NCI-H2081 treated with DMSO at 0.1 percent for 48 hours (cell line): ENCODE data around the gene PPARGC1A.

Source experiments
- DNase-seq: peaks from one replicate; lab custom pipeline; 2025; lab: John Stamatoyannopoulos, UW

The PPARGC1A gene

DNA sequence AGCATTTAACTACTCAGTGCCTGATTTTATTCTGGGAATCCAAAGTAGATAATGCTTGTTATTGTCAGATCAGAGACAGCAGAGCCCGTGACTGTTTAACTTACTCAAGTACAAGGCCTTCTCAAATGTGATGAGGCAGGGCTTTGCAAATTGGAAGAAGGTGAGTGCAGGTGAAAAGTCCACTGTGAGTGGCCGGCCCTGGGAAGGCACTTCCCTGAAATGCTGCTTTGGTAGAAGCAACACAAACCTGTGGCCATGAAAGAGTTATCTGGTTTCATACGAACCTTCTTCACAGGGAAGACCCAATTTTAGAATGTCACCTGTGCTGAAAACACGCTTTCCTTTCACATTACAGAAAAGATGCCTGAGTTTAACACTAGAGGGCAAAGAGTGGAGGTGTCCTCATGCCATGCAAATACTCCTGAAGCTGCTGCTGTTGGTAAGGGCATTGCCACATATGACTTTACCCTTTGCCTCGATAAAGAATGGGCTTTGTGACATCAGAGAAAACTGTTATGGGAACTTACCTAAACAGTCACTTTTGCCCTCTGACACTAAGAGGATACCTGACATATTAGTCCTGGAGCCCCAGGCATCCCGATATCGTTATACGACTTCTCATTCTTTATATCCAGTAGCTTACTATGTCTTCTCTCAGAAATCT is 8.0 kb downstream of the PPARGC1A start:
- no peak for DNase-seq

DNA sequence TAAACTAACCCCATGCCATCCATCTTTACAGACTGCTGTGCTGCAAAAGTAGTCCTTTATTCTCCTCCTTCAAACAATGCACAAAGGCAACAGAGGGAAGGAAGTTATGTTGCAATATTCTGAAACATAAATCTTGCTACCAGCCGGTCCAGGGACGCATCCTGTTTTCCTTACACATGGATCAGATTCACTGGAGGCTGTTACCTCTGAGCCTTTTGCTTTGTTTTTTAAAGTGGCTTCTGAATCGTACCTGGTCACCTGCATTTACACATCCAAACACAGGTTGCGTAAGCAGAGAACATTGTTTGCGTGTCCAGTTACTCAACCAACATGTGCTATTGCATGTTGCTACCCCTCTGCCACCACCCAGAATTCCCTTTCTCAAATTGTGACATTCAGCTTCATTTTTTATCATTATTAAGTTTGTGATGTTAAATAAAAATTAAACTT is 8.8 kb downstream of the PPARGC1A start:
- DNase-seq, result no peak

DNA sequence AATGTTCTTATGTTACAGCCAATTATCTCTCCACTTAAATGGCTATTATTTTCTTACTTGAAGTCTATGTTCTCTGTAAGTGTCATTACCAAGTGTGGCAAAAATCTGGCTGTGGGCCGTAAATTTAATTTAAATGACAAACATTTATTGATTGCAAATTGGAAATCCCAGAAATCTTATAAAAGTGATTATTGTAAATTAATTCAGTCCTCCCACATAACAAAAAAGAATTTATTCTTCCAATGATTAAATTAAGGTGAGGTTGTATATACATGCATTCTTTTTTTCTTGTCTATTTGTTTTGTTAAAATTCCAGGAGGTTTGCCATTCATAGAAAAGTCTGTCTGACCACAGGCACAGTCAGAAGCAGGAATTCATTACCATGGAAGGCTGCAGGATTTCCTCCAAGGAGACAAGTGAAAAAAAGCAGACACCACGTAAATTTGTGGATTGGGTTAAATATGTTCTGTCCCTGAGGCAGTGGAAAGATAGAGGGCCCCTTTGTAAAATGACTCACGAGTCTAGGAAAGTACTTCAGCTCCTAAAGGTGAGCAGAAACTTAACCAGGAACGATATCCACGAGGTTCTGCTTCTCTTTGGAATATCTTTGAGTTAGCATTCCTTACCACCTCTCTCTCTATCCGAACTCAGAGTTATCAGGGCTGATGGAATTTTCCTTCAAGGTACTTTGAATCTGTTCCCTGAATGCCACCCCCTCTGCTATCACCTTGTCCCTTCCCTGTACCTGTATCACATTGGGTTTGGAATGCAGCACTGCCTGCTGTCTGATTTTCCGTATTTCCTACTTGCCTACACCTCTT is 10.7 kb downstream of the PPARGC1A start:
- no peak for DNase-seq

DNA sequence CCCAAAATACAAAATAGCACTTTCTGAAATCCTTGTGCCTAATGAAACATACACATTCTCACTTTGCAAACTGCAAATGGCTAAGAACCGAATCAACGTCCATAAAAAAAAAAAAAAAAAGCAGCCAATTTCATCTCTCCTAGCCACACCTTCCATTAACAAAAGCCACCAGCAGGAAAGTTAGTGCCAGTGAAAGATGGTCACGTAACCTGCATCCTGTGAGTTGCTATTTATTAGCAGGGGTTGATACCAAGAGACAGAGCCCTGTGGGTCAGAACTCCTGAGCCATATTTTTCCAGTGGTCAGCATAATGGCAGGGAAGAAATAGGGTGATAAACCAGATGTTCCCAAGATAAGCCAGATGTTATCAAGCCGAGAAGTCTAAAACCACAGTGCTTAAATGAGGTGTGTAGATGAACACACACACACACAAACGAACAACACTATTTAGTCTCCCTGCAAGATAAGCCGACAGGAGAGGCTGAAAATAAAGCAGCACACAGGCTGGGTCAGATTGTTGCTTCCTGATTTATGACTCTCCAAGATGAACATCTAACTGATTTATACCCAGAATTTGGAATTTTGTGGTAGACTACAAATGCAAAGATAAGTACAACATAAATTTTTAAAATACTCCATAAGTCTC is 11.5 kb downstream of the PPARGC1A start:
- no peak for DNase-seq

GRCh38 chr4:23877758-23878229 is 12.1 kb downstream of the PPARGC1A start:
- DNase-seq, result no peak

- no peak for DNase-seq
These were observed 13.3 kb downstream of the PPARGC1A start for GRCh38 chr4:23876418-23877089.

- DNase-seq, result no peak
These were observed 14.5 kb downstream of the PPARGC1A start for GRCh38 chr4:23875317-23875716.

- DNase-seq, result no peak
These were observed 15.3 kb downstream of the PPARGC1A start for GRCh38 chr4:23874536-23874901.

DNA sequence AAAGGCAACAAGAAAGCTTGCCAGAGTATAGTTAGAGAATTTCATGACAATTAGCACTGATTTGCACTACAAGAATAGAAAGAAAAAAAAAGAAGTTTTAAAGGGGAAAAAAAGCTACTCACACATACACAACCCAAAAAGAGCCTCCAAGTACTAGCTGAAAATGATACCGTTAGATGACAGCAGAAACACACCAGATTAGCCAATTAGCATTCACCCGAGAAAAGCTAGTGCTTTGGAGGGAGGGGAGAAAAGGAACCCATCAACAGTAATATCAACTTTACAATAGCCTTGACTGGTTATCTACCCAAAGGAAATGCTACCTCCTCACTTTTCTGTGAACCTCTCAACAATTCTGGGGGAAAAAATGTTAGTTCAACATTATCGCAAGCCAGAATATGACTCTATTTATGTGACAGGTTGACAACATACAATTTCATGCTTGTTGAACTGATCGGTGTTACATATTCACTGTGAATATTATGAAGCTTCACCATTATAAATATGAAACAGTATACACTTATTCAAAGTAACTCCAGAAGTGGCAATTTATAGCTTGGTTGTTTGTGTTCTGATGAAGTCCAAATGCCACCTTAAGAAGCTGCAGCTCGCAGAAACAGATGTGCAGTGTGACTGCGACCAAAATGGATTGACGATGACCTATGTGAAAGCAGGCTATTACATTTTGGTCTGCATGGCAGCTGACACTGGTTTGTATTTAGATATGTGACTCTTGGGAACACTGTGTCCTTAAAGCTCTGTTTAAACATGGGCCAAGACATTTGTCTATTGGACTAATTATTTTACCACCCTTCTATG is 15.9 kb downstream of the PPARGC1A start:
- DNase-seq, result no peak

GRCh38 chr4:23871426-23871825 is 18.4 kb downstream of the PPARGC1A start:
- no peak for DNase-seq

DNA sequence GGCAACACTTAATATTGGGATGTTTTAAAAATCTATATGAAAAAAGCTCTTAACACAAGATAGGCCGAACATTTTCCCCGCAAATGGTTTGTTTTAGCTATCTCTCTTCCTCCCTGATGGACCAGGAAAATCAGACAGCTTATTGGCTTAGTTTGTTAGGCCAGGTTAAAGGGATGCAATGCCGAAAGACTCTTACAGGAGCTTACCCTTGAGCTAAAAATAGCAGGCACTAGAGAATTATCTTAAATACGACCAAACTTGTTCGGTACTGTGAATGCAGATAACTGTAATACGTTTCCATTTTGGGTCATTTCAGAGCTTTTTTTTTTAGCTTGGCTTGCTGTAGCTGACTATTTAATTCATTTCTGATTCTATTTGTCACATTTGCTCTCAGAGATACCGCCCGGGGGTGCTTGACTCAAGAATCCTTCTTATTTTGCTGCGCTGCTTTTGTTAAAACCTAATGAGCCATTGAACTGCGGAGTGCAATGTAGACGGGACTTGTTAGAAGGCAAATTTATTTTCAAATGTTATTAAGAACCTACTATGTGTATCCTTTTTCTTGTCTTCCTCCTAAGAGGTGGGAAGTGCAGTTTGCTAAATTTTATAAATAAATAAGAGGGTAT is 23.3 kb downstream of the PPARGC1A start:
- no peak for DNase-seq

DNA sequence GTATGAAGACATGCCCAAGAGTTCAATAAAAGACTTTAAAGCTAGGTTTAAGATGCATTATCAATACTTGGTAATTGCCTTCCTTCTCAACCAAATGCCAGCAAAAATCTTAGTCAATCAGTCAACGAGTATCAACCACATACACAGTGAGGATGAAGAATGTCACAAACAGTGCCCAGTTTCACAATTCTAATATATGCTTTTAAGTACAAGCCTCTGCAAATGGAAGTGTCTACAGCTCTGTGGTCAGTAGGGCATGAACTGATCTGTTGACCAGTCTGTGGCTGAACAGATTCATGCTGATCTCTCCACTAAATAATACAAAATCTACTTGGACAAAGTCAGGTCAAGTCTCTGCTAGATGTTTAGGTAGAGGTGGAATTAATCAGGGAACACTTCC is 27.9 kb downstream of the PPARGC1A start:
- DNase-seq, result no peak

DNA sequence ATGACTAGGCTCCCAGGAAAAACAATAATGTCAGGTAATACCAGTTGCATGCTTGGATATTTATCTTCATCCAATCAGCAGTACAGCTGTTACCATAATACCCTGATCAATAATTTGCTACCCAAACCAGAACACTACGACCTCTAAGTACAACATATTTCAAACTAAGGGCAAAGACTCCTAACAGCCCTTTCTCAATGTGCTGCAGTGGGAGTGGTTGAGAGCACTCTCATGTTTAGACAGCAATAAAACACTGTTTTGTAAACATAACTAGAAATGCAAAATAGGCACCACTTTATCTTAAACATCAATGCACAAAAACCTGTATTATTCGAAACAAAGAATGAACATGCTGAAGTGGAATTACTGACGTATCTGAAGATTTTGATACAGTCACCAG is 28.9 kb downstream of the PPARGC1A start:
- no peak for DNase-seq

GRCh38 chr4:23857367-23857959 is 32.4 kb downstream of the PPARGC1A start:
- DNase-seq, result no peak

GRCh38 chr4:23856630-23857029 is 33.2 kb downstream of the PPARGC1A start:
- DNase-seq, result no peak

- DNase-seq, result no peak
These were observed 33.8 kb downstream of the PPARGC1A start for GRCh38 chr4:23855912-23856605.

- no peak for DNase-seq
These were observed 35.7 kb downstream of the PPARGC1A start for GRCh38 chr4:23853986-23854660.

- no peak for DNase-seq
These were observed 38.4 kb downstream of the PPARGC1A start for GRCh38 chr4:23851464-23851863.

- no peak for DNase-seq
These were observed 42.7 kb downstream of the PPARGC1A start for GRCh38 chr4:23847158-23847557.
